IMR-90 (cell line): ENCODE data around the gene FAT1.

Experiments
- BHLHE40 ChIP-seq: fragments of 150-350 bp; IDR thresholded peaks from 2 replicates; pipeline ENCODE4 v1.6.1; 2016; ENCODE audit warnings: mild to moderate bottlenecking, low read depth, low read length
- CEBPB ChIP-seq: IDR thresholded peaks from 2 replicates; pipeline ENCODE4 v1.6.1; 2012; ENCODE audit warnings: low read depth, low read length, improper control_type of control experiment
- CHD1 ChIP-seq: IDR thresholded peaks from 2 replicates; pipeline ENCODE4 v1.6.1; 2012; ENCODE audit warnings: low read depth, low read length, improper control_type of control experiment
- CTCF ChIP-seq: conservative IDR thresholded peaks from 2 replicates; pipeline ENCODE4 v1.5.1; 2012; ENCODE audit warnings: mild to moderate bottlenecking, low read depth, low read length, improper control_type of control experiment
- MAFK ChIP-seq: IDR thresholded peaks from 2 replicates; pipeline ENCODE4 v1.6.1; 2012; ENCODE audit warnings: low read depth, low read length, improper control_type of control experiment
- MXI1 ChIP-seq: IDR thresholded peaks from 2 replicates; pipeline ENCODE4 v1.6.1; 2012; ENCODE audit warnings: low read depth, mild to moderate bottlenecking, low read length, moderate library complexity, borderline replicate concordance
- POLR2A ChIP-seq: IDR thresholded peaks from 2 replicates; pipeline ENCODE4 v1.6.1; 2012; ENCODE audit warnings: mild to moderate bottlenecking, low read depth, low read length
- RAD21 ChIP-seq: IDR thresholded peaks from 2 replicates; pipeline ENCODE4 v1.6.1; 2012; ENCODE audit warnings: low read length, improper control_type of control experiment
- RCOR1 ChIP-seq: IDR thresholded peaks from 2 replicates; pipeline ENCODE4 v1.6.1; 2012; ENCODE audit warnings: mild to moderate bottlenecking, low read length, improper control_type of control experiment; ENCODE audit not compliant: insufficient replicate concordance
- RFX5 ChIP-seq: IDR thresholded peaks from 2 replicates; pipeline ENCODE4 v1.8.0; 2012; ENCODE audit warnings: low read depth, mild to moderate bottlenecking, low read length, moderate library complexity
- TF ChIP-seq, protein P1 (sequence below): fragments of 150-350 bp; IDR thresholded peaks from 2 replicates; pipeline ENCODE4 v1.6.1; 2017; ENCODE audit warnings: mild to moderate bottlenecking, antibody characterized with exemption, low read length, low read depth

DNA sequence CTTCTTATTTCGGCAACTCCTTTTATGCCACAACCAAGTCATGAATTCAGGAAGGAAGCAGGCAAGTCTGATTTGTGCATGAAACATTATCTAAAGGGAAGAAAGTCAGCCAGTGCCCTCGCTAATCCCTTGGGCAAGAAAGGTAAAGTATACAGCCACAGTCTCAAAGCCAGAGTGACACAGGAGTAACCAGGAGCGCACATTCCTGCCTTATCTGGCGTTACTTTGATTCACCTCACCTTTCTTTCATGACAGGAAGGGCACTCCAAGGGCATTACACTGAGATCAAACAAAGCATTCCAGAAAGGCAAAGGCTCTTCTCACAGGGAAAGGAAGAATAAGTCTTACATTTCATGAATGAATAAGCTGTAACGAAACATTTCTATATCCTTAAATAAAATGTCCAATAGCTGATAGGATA is 38.8 kb downstream of the FAT1 start:
- TF ChIP-seq, protein P1, sequence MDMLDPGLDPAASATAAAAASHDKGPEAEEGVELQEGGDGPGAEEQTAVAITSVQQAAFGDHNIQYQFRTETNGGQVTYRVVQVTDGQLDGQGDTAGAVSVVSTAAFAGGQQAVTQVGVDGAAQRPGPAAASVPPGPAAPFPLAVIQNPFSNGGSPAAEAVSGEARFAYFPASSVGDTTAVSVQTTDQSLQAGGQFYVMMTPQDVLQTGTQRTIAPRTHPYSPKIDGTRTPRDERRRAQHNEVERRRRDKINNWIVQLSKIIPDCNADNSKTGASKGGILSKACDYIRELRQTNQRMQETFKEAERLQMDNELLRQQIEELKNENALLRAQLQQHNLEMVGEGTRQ = no peak
- TF ChIP-seq CTCF (no peak), POLR2A (no peak), BHLHE40 (no peak), CEBPB (no peak), MXI1 (no peak), RAD21 (no peak), CHD1 (no peak), RFX5 (no peak), MAFK (no peak), RCOR1 (no peak)
